Hepatocyte (in vitro differentiated cells): ENCODE measurements around the gene RPL39L.

Experiments
- CTCF ChIP-seq: fragments of 200-600 bp; sonication (generic); IDR thresholded peaks from 2 replicates; pipeline ENCODE4 v1.5.1; 2016; ENCODE audit warnings: antibody characterized with exemption, mild to moderate bottlenecking; ENCODE audit not compliant: poor library complexity
- EZH2 ChIP-seq: fragments of 200-600 bp; sonication (generic); IDR thresholded peaks from 2 replicates; pipeline ENCODE4 v1.6.1; 2016; ENCODE audit warnings: antibody characterized with exemption, mild to moderate bottlenecking, borderline replicate concordance
- EZH2phosphoT487 ChIP-seq: fragments of 200-600 bp; sonication (generic); IDR thresholded peaks from one replicate; pipeline ENCODE4 v1.6.1; 2018; ENCODE audit warnings: antibody characterized with exemption, mild to moderate bottlenecking, low read depth, moderate library complexity; ENCODE audit not compliant: unreplicated experiment, severe bottlenecking

- TF ChIP-seq CTCF (no peak), EZH2 (no peak), EZH2phosphoT487 (no peak)
These were observed 7.3 kb downstream of the RPL39L start for GRCh38 chr3:187131981-187132380.
